Measurements from ENCODE around the gene NOCT. TPM values are rescaled to one million over a fixed set of nuclear protein-coding genes. Genes with fewer than 3 reads are reported as not detected.

The NOCT gene
- total and polyA plus RNA-seq, 2 donors (not counting 3 experiments of a cell fraction or from before 2014, with no cell fraction given), result 7.6 to 20.1 TPM

DNA sequence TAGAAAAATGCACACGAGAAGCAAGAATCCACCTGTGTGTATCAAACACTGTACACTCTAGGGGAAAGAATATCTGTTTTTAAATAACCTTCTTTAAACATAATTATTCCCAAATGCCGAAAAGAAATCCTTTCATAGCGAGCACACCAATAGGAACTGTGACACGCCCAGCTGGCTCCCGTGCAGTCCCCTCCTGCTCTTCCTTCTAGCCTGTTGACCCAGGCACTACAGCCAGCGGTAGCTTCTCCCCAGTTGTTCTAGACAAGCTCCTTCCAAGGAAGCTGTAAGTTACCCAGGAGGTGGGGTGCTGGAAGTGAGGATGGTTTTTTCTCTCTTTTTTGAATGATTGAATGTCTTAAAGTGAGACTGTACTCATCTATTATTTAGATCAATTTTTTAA, 19.5 kb upstream of the NOCT start:
- Histone ChIP-seq H3K4me3 (replicated peaks in 1 of 3; ENCODE audit: insufficient read depth in 1 of 3, low read depth in 1 of 3, low read length in 3 of 3) (no peak overlapping the region), H3K79me2 (ENCODE audit: control insufficient read depth, insufficient read depth, low read length) (no peaks in the 10 kb centered on the region), H3K27me3 (ENCODE audit: control insufficient read depth in 2 of 2, insufficient read depth in 2 of 2, low read length in 2 of 2) (no peaks in the 10 kb centered on the region), H3K9me3 (replicated peaks; ENCODE audit: control insufficient read depth, insufficient read depth, low read length) (no peaks in the 10 kb centered on the region), H3K36me3 (ENCODE audit: control insufficient read depth in 2 of 2, extremely low read depth in 1 of 2, insufficient read depth in 2 of 2, low read length in 2 of 2) (no peaks in the 10 kb centered on the region), H3K9me1 (replicated peaks; ENCODE audit: control insufficient read depth, extremely low read depth, insufficient read depth, low read length) (no peaks in the 10 kb centered on the region), H3K27ac (ENCODE audit: insufficient read depth, low read depth, low read length) (no peak overlapping the region), H2AFZ (ENCODE audit: low read depth, low read length) (no peak overlapping the region), H4K20me1 (replicated peaks; ENCODE audit: control insufficient read depth, extremely low read depth, insufficient read depth, low read length) (no peaks in the 10 kb centered on the region), H3K4me2 (ENCODE audit: insufficient read depth, low read length) (no peak overlapping the region), H3K9ac (replicated peaks; ENCODE audit: extremely low read depth, insufficient read depth, low read length) (no peak overlapping the region), H3K4me1 (ENCODE audit: control insufficient read depth, extremely low read depth, insufficient read depth, low read length) (no peaks in the 10 kb centered on the region)
- DNase-seq (ENCODE audit: low read depth, low spot score) (no peak), FAIRE-seq (no peak)
- CTCF ChIA-PET, result interaction anchor here (0.8 kb wide), 1 partner anchor 34 kb away, joined by 4 read pairs; no protein-coding TSS in a partner anchor
- dilution Hi-C loops (cut with MboI; ENCODE audit: extremely low pct_ligation_motif_present, low sequenced_read_pairs) (no loop called here), intact Hi-C loops (cut with micrococcal nuclease) (no loop called here)
- TF ChIP-seq JUN (IDR thresholded peaks at IDR 0.05; ENCODE audit: borderline replicate concordance, insufficient read depth, insufficient read length, low read depth) (no peak), POLR2AphosphoS5 (IDR thresholded peaks at IDR 0.05; ENCODE audit: insufficient read depth, low read depth, low read length) (no peak), MYC (IDR thresholded peaks at IDR 0.05; ENCODE audit: low read depth, low read length) (no peak), EZH2 (IDR thresholded peaks at IDR 0.05; ENCODE audit: borderline replicate concordance, low read depth, low read length, severe bottlenecking) (no peak), GATA2 (IDR thresholded peaks at IDR 0.05; ENCODE audit: insufficient read depth, insufficient read length, low read depth, low read length) (no peak)
- TF ChIP-seq, protein P1, sequence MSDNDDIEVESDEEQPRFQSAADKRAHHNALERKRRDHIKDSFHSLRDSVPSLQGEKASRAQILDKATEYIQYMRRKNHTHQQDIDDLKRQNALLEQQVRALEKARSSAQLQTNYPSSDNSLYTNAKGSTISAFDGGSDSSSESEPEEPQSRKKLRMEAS (IDR thresholded peaks at IDR 0.05; ENCODE audit: insufficient read depth, insufficient read length), result no peak
- POLR2A ChIA-PET, result no interaction called here
- BruUV-seq (replicated peaks), result no TSS peak

DNA sequence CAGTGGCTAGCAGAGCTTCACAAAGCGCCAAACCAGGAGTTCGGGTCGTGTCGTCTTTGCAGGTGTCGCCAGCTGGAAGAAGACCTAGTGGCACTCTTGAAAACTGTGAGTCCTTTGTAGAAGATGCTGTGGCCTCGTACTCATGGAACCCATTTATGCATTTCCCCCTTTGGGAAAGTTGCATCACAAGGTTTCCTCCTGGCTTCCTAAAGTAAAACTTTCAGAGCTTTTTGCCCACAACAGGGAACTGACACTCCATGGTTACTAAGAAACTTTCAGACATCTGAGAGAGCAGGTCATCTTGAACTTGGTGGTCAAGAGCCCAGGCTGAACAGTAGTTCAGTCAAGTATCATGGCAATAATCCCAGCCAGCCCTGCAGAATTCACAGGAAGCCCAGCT, 15.9 kb upstream of the NOCT start:
- dilution Hi-C loops (cut with MboI; ENCODE audit: extremely low pct_ligation_motif_present, low sequenced_read_pairs), result no loop called here

More for the DNA sequence above, 15.9 kb upstream of the NOCT start:
- Histone ChIP-seq H3K9me3 (replicated peaks; ENCODE audit: control insufficient read depth, insufficient read depth, low read length) (no peaks in the 10 kb centered on the region), H3K27ac (ENCODE audit: insufficient read depth, low read depth, low read length) (no peak overlapping the region), H2AFZ (ENCODE audit: low read depth, low read length) (no peak overlapping the region), H3K9me1 (replicated peaks; ENCODE audit: control insufficient read depth, extremely low read depth, insufficient read depth, low read length) (no peaks in the 10 kb centered on the region), H3K36me3 (ENCODE audit: control insufficient read depth in 2 of 2, extremely low read depth in 1 of 2, insufficient read depth in 2 of 2, low read length in 2 of 2) (no peaks in the 10 kb centered on the region), H3K27me3 (ENCODE audit: control insufficient read depth in 2 of 2, insufficient read depth in 2 of 2, low read length in 2 of 2) (no peaks in the 10 kb centered on the region), H3K4me3 (replicated peaks in 1 of 3; ENCODE audit: insufficient read depth in 1 of 3, low read depth in 1 of 3, low read length in 3 of 3) (no peak overlapping the region), H3K4me1 (ENCODE audit: control insufficient read depth, extremely low read depth, insufficient read depth, low read length) (no peaks in the 10 kb centered on the region), H3K9ac (replicated peaks; ENCODE audit: extremely low read depth, insufficient read depth, low read length) (no peak overlapping the region), H3K4me2 (ENCODE audit: insufficient read depth, low read length) (no peak overlapping the region), H3K79me2 (ENCODE audit: control insufficient read depth, insufficient read depth, low read length) (no peaks in the 10 kb centered on the region), H4K20me1 (replicated peaks; ENCODE audit: control insufficient read depth, extremely low read depth, insufficient read depth, low read length) (no peaks in the 10 kb centered on the region)
- TF ChIP-seq EZH2 (IDR thresholded peaks at IDR 0.05; ENCODE audit: borderline replicate concordance, low read depth, low read length, severe bottlenecking) (no peak), FOS (IDR thresholded peaks at IDR 0.05; ENCODE audit: borderline replicate concordance, insufficient read depth, low read length) (no peak), GATA2 (IDR thresholded peaks at IDR 0.05; ENCODE audit: insufficient read depth, insufficient read length, low read depth, low read length) (no peak), MYC (IDR thresholded peaks at IDR 0.05; ENCODE audit: low read depth, low read length) (no peak)
- TF ChIP-seq, protein P2, sequence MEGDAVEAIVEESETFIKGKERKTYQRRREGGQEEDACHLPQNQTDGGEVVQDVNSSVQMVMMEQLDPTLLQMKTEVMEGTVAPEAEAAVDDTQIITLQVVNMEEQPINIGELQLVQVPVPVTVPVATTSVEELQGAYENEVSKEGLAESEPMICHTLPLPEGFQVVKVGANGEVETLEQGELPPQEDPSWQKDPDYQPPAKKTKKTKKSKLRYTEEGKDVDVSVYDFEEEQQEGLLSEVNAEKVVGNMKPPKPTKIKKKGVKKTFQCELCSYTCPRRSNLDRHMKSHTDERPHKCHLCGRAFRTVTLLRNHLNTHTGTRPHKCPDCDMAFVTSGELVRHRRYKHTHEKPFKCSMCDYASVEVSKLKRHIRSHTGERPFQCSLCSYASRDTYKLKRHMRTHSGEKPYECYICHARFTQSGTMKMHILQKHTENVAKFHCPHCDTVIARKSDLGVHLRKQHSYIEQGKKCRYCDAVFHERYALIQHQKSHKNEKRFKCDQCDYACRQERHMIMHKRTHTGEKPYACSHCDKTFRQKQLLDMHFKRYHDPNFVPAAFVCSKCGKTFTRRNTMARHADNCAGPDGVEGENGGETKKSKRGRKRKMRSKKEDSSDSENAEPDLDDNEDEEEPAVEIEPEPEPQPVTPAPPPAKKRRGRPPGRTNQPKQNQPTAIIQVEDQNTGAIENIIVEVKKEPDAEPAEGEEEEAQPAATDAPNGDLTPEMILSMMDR (IDR thresholded peaks at IDR 0.05; ENCODE audit: extremely low read depth in 1 of 2, insufficient read depth in 1 of 2, low read depth in 1 of 2, low read length in 2 of 2), result no peak
- ChIA-PET POLR2A (no interaction called here), CTCF (interaction anchor here (1.1 to 2.5 kb wide), 3 partner anchors 31 to 129 kb away, joined by 3 to 6 read pairs (median 5); no protein-coding TSS in a partner anchor)
- FAIRE-seq (no peak), DNase-seq (ENCODE audit: low read depth, low spot score) (no peak)
- no TSS peak for BruUV-seq (replicated peaks)
- intact Hi-C loops (cut with micrococcal nuclease), result no loop called here

All from endothelial cell of umbilical vein (primary cell).